PC-9 (cell line): ENCODE measurements around the gene MEIS2. TPM values are rescaled to one million over a fixed set of nuclear protein-coding genes. Genes with fewer than 3 reads are reported as not detected.

ENCODE experiments used
- BruUV-seq: library from RNA; stranded (reverse); fragments of 400-500 nt; replicated peaks from 2 replicates; lab custom pipeline; 2021; lab: Mats Ljungman, UMichigan
- CTCF ChIA-PET: fragments of 300-600 bp; sonication (Branson Sonifier 250); formaldehyde crosslinking; loops from one replicate; lab custom pipeline; 2022; ENCODE audit warnings: antibody characterized with exemption; lab: Charles Lee
- POLR2A ChIA-PET: fragments of 300-600 bp; sonication (Branson Sonifier 250); formaldehyde crosslinking; loops from one replicate; lab custom pipeline; 2022; ENCODE audit warnings: antibody characterized with exemption; ENCODE audit not compliant: unreplicated experiment; lab: Charles Lee
- DNase-seq, 2 experiments: peaks; one replicate each; pipeline versions ENCODE4 v3.0.0 to v3.0.0-alpha.2; 2015 to 2022; ENCODE audit warnings: mixed read lengths in 1 of 2
- H2AFZ ChIP-seq: fragments of 200-600 bp; sonication (generic); 2 replicates; pipeline ENCODE4 v1.8.1; 2017; ENCODE audit warnings: antibody characterized with exemption
- H3F3A ChIP-seq: fragments of 200-600 bp; sonication (generic); 2 replicates; pipeline ENCODE4 v1.8.1; 2017; ENCODE audit warnings: antibody characterized with exemption, mild to moderate bottlenecking, low read depth; ENCODE audit not compliant: insufficient read depth
- H3K27ac ChIP-seq: fragments of 200-600 bp; sonication (generic); 2 replicates; pipeline ENCODE4 v1.6.1; 2016; ENCODE audit warnings: mixed run types
- H3K27me3 ChIP-seq: fragments of 200-600 bp; sonication (generic); 2 replicates; pipeline ENCODE4 v1.6.1; 2016; ENCODE audit warnings: low read depth, mixed run types; ENCODE audit not compliant: insufficient read depth
- H3K36me3 ChIP-seq: fragments of 200-600 bp; sonication (generic); 2 replicates; pipeline ENCODE4 v1.6.1; 2016; ENCODE audit warnings: low read depth, mixed run types
- H3K4me1 ChIP-seq: fragments of 200-600 bp; sonication (generic); replicated peaks from 2 replicates; pipeline ENCODE4 v1.6.1; 2016; ENCODE audit warnings: mixed run types; ENCODE audit not compliant: insufficient read depth
- H3K4me2 ChIP-seq: fragments of 200-600 bp; sonication (generic); 2 replicates; pipeline ENCODE4 v1.6.1; 2017; ENCODE audit warnings: mixed run types
- H3K4me3 ChIP-seq: fragments of 200-600 bp; sonication (generic); 2 replicates; pipeline ENCODE4 v1.6.1; 2016; ENCODE audit warnings: mixed run types
- H3K79me2 ChIP-seq: fragments of 200-600 bp; sonication (generic); 2 replicates; pipeline ENCODE4 v1.6.1; 2017; ENCODE audit warnings: low read depth, mixed run types
- H3K9me2 ChIP-seq: fragments of 200-600 bp; sonication (generic); 2 replicates; pipeline ENCODE4 v1.8.1; 2017; ENCODE audit warnings: mild to moderate bottlenecking; ENCODE audit not compliant: insufficient read depth
- H3K9me3 ChIP-seq: fragments of 200-600 bp; sonication (generic); 2 replicates; pipeline ENCODE4 v1.8.1; 2016; ENCODE audit warnings: low read depth; ENCODE audit not compliant: insufficient read depth
- H4K20me1 ChIP-seq: fragments of 200-600 bp; sonication (generic); 2 replicates; pipeline ENCODE4 v1.8.1; 2017; ENCODE audit not compliant: insufficient read depth
- EZH2 ChIP-seq: fragments of 200-600 bp; sonication (generic); IDR thresholded peaks from 2 replicates; pipeline ENCODE4 v1.8.0; 2017; ENCODE audit warnings: antibody characterized with exemption, low read depth
- intact Hi-C: fragments of 100-400 bp; cut with micrococcal nuclease; formaldehyde crosslinking; loops from one replicate; pipeline ENCODE4 v1.10.0; 2022; ENCODE audit not compliant: unreplicated experiment
- total RNA-seq: library from RNA; stranded (reverse); gene quantifications from 2 replicates; pipeline ENCODE4 v1.2.3, GENCODE V29; 2021
- TF ChIP-seq, protein P1 (sequence below): fragments of 200-600 bp; sonication (generic); conservative IDR thresholded peaks from 2 replicates; pipeline ENCODE4 v1.6.1; 2017; ENCODE audit warnings: mixed run types, antibody characterized with exemption, mild to moderate bottlenecking, moderate library complexity

Gene MEIS2
- total RNA-seq, 1 experiment from 2014 or later: 29.1 TPM

DNA sequence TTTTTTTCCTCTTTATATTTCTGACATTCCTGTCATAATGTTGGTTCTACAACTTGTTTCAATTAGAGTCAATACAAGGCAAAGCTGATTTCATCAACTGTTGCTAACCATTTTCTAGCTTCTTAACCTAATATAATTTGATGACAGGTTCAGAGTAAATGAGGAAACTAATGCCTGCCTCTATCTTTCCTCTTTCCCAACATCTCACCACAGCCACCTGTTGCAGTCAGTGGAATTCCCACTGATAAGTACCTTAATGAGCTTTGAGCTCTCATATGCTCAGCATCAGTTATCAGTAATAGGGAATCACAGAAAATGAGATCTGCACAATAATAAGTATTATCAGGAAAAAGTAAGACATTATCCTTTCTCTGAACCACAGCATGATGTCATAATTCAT, 241.9 kb downstream of the MEIS2 start:
- no peaks in the 10 kb centered on the region for H3K9me3 ChIP-seq
- no peak overlapping the region for H3K4me3 ChIP-seq
- DNase-seq: no peak
- H3K27ac ChIP-seq: no peak overlapping the region
- POLR2A ChIA-PET: no interaction called here
- H3K79me2 ChIP-seq: no peaks in the 10 kb centered on the region
- H2AFZ ChIP-seq: no peak overlapping the region
- H3K9me2 ChIP-seq: no peaks in the 10 kb centered on the region
- H4K20me1 ChIP-seq: no peaks in the 10 kb centered on the region
- no peaks in the 10 kb centered on the region for H3K27me3 ChIP-seq
- H3K36me3 ChIP-seq: no peaks in the 10 kb centered on the region
- CTCF ChIA-PET: no interaction called here
- BruUV-seq: no TSS peak
- H3K4me1 ChIP-seq: no peaks in the 10 kb centered on the region
- no peaks in the 10 kb centered on the region for H3F3A ChIP-seq
- H3K4me2 ChIP-seq: no peak overlapping the region
- TF ChIP-seq, protein P1, sequence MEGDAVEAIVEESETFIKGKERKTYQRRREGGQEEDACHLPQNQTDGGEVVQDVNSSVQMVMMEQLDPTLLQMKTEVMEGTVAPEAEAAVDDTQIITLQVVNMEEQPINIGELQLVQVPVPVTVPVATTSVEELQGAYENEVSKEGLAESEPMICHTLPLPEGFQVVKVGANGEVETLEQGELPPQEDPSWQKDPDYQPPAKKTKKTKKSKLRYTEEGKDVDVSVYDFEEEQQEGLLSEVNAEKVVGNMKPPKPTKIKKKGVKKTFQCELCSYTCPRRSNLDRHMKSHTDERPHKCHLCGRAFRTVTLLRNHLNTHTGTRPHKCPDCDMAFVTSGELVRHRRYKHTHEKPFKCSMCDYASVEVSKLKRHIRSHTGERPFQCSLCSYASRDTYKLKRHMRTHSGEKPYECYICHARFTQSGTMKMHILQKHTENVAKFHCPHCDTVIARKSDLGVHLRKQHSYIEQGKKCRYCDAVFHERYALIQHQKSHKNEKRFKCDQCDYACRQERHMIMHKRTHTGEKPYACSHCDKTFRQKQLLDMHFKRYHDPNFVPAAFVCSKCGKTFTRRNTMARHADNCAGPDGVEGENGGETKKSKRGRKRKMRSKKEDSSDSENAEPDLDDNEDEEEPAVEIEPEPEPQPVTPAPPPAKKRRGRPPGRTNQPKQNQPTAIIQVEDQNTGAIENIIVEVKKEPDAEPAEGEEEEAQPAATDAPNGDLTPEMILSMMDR: no peak
- no peak for TF ChIP-seq EZH2
- intact Hi-C loops: no loop called here

DNA sequence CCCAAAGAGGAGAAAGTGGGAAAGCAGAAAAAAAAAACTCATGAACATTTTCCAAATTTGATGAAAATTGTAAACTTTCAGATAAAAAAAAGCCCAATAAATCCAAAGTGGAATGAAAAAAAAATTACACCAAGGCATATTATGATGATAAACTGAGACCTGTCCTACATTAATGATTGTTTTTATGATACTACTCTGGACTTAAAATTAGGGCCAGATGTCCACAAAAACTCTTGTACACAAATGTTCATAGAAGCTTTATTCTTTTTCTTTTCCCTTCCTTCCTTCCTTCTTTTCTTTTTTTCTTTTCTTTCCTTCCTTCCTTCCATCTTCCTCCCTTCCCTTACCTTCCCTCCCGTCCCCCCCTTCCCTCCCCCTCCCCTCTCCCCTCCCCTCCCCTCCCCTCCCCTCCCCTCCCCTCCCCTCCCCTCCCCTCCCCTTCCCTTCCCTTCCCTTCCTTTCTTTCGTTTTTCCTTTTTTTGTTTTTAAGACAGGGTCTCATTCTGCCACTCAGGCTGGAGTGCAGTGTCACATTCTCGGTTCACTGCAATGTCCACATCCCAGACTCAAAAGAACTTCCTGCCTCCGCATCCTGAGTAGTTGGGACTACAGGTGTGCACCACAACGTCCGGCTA, 243.9 kb downstream of the MEIS2 start:
- Histone ChIP-seq H3K79me2 (no peaks in the 10 kb centered on the region), H4K20me1 (no peaks in the 10 kb centered on the region), H3K4me3 (no peak overlapping the region), H3K4me2 (no peak overlapping the region), H3K27me3 (no peaks in the 10 kb centered on the region), H3K27ac (no peak overlapping the region), H3K36me3 (no peaks in the 10 kb centered on the region), H3F3A (no peaks in the 10 kb centered on the region), H3K9me2 (no peaks in the 10 kb centered on the region), H3K9me3 (no peaks in the 10 kb centered on the region), H2AFZ (no peak overlapping the region), H3K4me1 (no peaks in the 10 kb centered on the region)
- no TSS peak for BruUV-seq
- TF ChIP-seq, protein P1: no peak
- no peak for TF ChIP-seq EZH2
- no peak for DNase-seq
- ChIA-PET CTCF (no interaction called here), POLR2A (no interaction called here)
- intact Hi-C loops: no loop called here

DNA sequence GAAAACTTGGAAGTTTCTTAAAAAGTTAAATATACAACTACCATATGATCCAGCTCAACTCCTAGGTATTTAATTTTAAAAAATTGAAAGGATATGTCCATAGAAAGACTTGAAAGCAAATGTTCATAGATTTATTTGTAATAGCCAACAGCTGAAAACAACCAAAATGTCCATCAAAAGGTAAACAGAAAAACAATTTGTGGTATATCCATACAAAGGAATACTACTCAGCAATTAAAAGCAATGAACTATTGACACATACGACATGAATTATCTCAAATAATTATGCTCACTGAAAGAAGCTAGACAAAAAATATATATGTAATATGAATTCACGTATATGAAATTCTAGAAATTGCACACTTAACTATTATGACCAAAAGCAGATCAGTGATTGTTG, 249.5 kb downstream of the MEIS2 start:
- no peaks in the 10 kb centered on the region for H3K79me2 ChIP-seq
- H2AFZ ChIP-seq: no peak overlapping the region
- ChIA-PET CTCF (no interaction called here), POLR2A (no interaction called here)
- H3K27me3 ChIP-seq: no peaks in the 10 kb centered on the region
- no peak overlapping the region for H3K4me3 ChIP-seq
- H3F3A ChIP-seq: no peaks in the 10 kb centered on the region
- intact Hi-C loops: no loop called here
- BruUV-seq: no TSS peak
- H3K4me2 ChIP-seq: no peak overlapping the region
- no peaks in the 10 kb centered on the region for H3K4me1 ChIP-seq
- no peak overlapping the region for H3K27ac ChIP-seq
- H3K9me3 ChIP-seq: no peaks in the 10 kb centered on the region
- no peaks in the 10 kb centered on the region for H3K36me3 ChIP-seq
- no peaks in the 10 kb centered on the region for H4K20me1 ChIP-seq
- no peaks in the 10 kb centered on the region for H3K9me2 ChIP-seq
- DNase-seq: no peak
- TF ChIP-seq EZH2: no peak
- TF ChIP-seq, protein P1: no peak
